Thyroid gland (tissue), 4 donors: ENCODE data around the gene ALDH3A1.

Source experiments
- POLR2A ChIP-seq, 2 donors: fragments of 450-650 bp; IDR thresholded peaks; one replicate each; pipeline ENCODE4 v1.6.1; 2017; ENCODE audit warnings: antibody characterized with exemption in 2 of 2, mild to moderate bottlenecking in 2 of 2, moderate library complexity in 1 of 2
- TF ChIP-seq, protein P1 (sequence below), 6 experiments: fragments of 200-600 bp in 3 of 6; fragments of 450-650 bp in 3 of 6; sonication (generic) in 3 of 6; IDR thresholded peaks; one replicate each; pipeline ENCODE4 v1.5.1; 2016 to 2019; ENCODE audit warnings: antibody characterized with exemption in 6 of 6, mild to moderate bottlenecking in 2 of 6, inconsistent platforms in 1 of 6, moderate library complexity in 1 of 6

DNA sequence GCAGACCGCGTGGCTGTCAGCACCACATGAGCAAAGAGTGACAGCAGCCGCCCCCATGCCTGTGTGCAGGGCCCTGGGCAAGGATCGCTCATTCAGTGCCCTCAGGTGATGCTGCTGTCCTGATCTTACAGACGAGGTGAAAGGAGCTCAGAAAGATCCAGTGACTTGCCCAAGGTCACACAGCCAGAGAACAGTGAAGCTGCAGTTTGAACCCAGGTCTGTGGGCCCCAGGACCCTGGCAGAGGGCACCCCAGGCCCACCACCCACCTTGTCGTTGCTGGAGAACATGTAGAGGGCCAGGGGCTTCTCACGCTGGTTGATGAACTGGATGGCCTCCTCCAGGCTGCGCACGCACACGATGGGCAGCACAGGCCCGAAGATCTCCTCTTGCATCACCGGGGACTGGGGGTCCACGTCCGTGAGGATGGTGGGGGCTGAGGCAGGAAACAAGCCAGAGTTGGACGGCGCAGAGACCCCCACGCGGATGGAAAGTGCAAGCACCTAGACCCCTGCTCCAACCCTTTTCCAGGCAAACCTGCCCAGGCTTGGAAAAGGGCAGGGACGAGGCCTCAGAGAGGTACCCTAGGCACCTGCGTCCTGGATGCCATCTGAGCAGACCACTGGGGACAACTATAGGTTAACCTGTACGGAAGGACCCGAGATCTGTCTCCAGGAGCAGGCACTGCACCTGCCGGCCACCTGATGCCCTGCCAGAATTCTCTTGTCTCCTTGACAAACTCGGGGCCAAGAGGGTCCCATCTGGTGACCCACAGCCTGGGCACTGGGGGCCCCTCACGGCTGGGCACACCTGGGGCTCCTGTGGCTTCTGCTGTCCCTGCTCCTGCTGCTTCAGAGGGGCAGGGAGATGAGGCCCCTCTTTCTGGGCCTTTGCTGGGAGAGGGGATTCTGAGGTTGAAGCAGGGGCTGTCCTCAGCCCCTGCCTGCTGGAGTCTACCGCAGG, 8.6 kb downstream of the ALDH3A1 start:
- TF ChIP-seq, protein P1, sequence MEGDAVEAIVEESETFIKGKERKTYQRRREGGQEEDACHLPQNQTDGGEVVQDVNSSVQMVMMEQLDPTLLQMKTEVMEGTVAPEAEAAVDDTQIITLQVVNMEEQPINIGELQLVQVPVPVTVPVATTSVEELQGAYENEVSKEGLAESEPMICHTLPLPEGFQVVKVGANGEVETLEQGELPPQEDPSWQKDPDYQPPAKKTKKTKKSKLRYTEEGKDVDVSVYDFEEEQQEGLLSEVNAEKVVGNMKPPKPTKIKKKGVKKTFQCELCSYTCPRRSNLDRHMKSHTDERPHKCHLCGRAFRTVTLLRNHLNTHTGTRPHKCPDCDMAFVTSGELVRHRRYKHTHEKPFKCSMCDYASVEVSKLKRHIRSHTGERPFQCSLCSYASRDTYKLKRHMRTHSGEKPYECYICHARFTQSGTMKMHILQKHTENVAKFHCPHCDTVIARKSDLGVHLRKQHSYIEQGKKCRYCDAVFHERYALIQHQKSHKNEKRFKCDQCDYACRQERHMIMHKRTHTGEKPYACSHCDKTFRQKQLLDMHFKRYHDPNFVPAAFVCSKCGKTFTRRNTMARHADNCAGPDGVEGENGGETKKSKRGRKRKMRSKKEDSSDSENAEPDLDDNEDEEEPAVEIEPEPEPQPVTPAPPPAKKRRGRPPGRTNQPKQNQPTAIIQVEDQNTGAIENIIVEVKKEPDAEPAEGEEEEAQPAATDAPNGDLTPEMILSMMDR (IDR thresholded peaks at IDR 0.05) = no peak
- TF ChIP-seq POLR2A (IDR thresholded peaks at IDR 0.05) = no peak
